Tibial nerve (tissue), 4 donors: Measurements from ENCODE around the gene FBXO46.

Source experiments
- EP300 ChIP-seq, 2 donors: sonication (generic); formaldehyde crosslinking; IDR thresholded peaks; one replicate each; pipeline ENCODE4 v1.6.1; 2017; ENCODE audit warnings: antibody characterized with exemption in 2 of 2, mild to moderate bottlenecking in 1 of 2
- POLR2A ChIP-seq, 2 donors: fragments of 450-650 bp; IDR thresholded peaks; one replicate each; pipeline ENCODE4 v1.6.1; 2017; ENCODE audit warnings: antibody characterized with exemption in 2 of 2, mild to moderate bottlenecking in 2 of 2, moderate library complexity in 2 of 2
- TF ChIP-seq, protein P1 (sequence below), 5 experiments: fragments of 200-600 bp in 3 of 5; fragments of 450-650 bp in 2 of 5; sonication (generic) in 3 of 5; IDR thresholded peaks; one replicate each; pipeline ENCODE4 v1.5.1; 2016 to 2019; ENCODE audit warnings: antibody characterized with exemption in 5 of 5, mild to moderate bottlenecking in 3 of 5, moderate library complexity in 2 of 5

GRCh38 chr19:45766869-45767346, 36.2 kb upstream of the FBXO46 start:
- TF ChIP-seq, protein P1, sequence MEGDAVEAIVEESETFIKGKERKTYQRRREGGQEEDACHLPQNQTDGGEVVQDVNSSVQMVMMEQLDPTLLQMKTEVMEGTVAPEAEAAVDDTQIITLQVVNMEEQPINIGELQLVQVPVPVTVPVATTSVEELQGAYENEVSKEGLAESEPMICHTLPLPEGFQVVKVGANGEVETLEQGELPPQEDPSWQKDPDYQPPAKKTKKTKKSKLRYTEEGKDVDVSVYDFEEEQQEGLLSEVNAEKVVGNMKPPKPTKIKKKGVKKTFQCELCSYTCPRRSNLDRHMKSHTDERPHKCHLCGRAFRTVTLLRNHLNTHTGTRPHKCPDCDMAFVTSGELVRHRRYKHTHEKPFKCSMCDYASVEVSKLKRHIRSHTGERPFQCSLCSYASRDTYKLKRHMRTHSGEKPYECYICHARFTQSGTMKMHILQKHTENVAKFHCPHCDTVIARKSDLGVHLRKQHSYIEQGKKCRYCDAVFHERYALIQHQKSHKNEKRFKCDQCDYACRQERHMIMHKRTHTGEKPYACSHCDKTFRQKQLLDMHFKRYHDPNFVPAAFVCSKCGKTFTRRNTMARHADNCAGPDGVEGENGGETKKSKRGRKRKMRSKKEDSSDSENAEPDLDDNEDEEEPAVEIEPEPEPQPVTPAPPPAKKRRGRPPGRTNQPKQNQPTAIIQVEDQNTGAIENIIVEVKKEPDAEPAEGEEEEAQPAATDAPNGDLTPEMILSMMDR (IDR thresholded peaks at IDR 0.05) = no peak
- TF ChIP-seq POLR2A (IDR thresholded peaks at IDR 0.05) = no peak
- no peak for TF ChIP-seq EP300 (IDR thresholded peaks at IDR 0.05)
